Measurements from ENCODE around the gene LDB1.

The LDB1 gene

GRCh38 chr10:102112210-102112817 lies 7.9 kb downstream of the LDB1 start:
- H4K20me1 ChIP-seq = peaks cover 68 to 94% (median 70%) of the 10 kb centered on the region in 11 experiments
- H3K27ac ChIP-seq = peak overlapping the region in 5 of 11 experiments; percentile 17 to 97 (median 85); a peak in 2 of 22 replicates
- peaks cover 50 to 75% (median 64%) of the 10 kb centered on the region in 10 experiments for H3K4me1 ChIP-seq
- H3K27me3 ChIP-seq = no peaks in the 10 kb centered on the region
- H3K9me3 ChIP-seq (replicated peaks in 1 of 11) = no peaks in the 10 kb centered on the region
- H3K4me3 ChIP-seq = peak overlapping the region; percentile 86 to 95 (median 90); a peak in 16 of 20 replicates
- TF ChIP-seq Cebpa-rat (IDR thresholded peaks at IDR 0.05) = no peak
- peak overlapping the region; percentile 91 to 99 (median 97) for H3K4me2 ChIP-seq
- peak overlapping the region in 10 of 11 experiments; percentile 89 to 99 (median 96); a peak in 18 of 22 replicates for H3K9ac ChIP-seq
- H3K36me3 ChIP-seq = peaks cover 45 to 54% (median 48%) of the 10 kb centered on the region in 11 experiments

GRCh38 chr10:102111276-102111675 lies 8.9 kb downstream of the LDB1 start:
- H4K20me1 ChIP-seq = peaks cover 71 to 94% (median 80%) of the 10 kb centered on the region in 11 experiments

GRCh38 chr10:102109166-102110116 lies 10.7 kb downstream of the LDB1 start:
- no peaks in the 10 kb centered on the region for H3K27me3 ChIP-seq
- H3K4me3 ChIP-seq = no peak overlapping the region
- H3K9me3 ChIP-seq (replicated peaks in 1 of 11) = no peaks in the 10 kb centered on the region
- TF ChIP-seq Cebpa-rat (IDR thresholded peaks at IDR 0.05) = no peak
- H3K27ac ChIP-seq = no peak overlapping the region
- H3K4me2 ChIP-seq = peak overlapping the region in 1 of 11 experiments; percentile 10; a peak in 1 of 22 replicates
- peaks cover 73 to 94% (median 85%) of the 10 kb centered on the region in 11 experiments for H4K20me1 ChIP-seq
- H3K9ac ChIP-seq = peak overlapping the region in 1 of 11 experiments; percentile 12; a peak in 1 of 22 replicates
- H3K36me3 ChIP-seq = peaks cover 55 to 82% (median 71%) of the 10 kb centered on the region in 11 experiments
- peaks cover 54 to 80% (median 67%) of the 10 kb centered on the region in 10 experiments for H3K4me1 ChIP-seq

More at GRCh38 chr10:102111276-102111675, 8.9 kb downstream of the LDB1 start:
- Histone ChIP-seq H3K27me3 (no peaks in the 10 kb centered on the region), H3K4me1 (peaks cover 50 to 75% (median 62%) of the 10 kb centered on the region in 10 experiments), H3K4me3 (no peak overlapping the region), H3K36me3 (peaks cover 55 to 64% (median 58%) of the 10 kb centered on the region in 11 experiments), H3K9ac (no peak overlapping the region), H3K4me2 (0 out of 22 replicates have a peak overlapping the region, but pooled peaks of 1 of the 11 experiments have one; percentile 14), H3K9me3 (replicated peaks in 1 of 11) (no peaks in the 10 kb centered on the region), H3K27ac (0 out of 22 replicates have a peak overlapping the region, but pooled peaks of 1 of the 11 experiments have one; percentile 8)
- no peak for TF ChIP-seq Cebpa-rat (IDR thresholded peaks at IDR 0.05)

- no peak overlapping the region for H3K27ac ChIP-seq
- no peak for TF ChIP-seq Cebpa-rat (IDR thresholded peaks at IDR 0.05)
- peaks cover 51 to 81% (median 61%) of the 10 kb centered on the region in 11 experiments for H4K20me1 ChIP-seq
Measured at GRCh38 chr10:102106998-102107397, 13.2 kb downstream of the LDB1 start.

DNA sequence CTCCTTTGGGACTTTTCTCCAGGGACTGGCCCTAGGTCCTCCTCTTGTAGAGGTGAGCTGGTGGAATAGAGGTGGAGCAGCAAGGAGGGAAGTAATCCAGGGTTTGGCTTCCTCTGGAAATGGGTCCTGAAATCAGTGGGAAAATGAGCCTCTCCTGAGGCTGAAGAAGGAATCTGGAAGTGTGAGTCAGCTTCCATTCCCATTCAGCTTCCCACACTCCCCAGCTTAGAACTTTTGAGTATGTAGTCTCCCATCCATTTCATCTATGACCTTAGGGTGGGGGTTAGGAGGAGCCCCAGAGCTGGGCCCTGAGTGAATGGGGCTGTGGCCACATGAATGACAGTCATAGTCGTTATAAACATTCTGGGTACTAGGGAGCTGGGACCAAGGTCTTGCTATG lies 17.7 kb downstream of the LDB1 start:
- Histone ChIP-seq H3K9me3 (replicated peaks in 1 of 11) (no peaks in the 10 kb centered on the region), H3K9ac (no peak overlapping the region), H4K20me1 (peaks cover 8 to 35% (median 16%) of the 10 kb centered on the region in 11 experiments; a peak in 18 of 22 replicates), H3K27ac (no peak overlapping the region), H3K27me3 (no peaks in the 10 kb centered on the region), H3K4me1 (peaks cover 28 to 36% (median 32%) of the 10 kb centered on the region in 10 experiments), H3K4me3 (no peak overlapping the region), H3K4me2 (no peak overlapping the region), H3K36me3 (peaks cover 11 to 58% (median 34%) of the 10 kb centered on the region in 11 experiments)
- TF ChIP-seq Cebpa-rat (IDR thresholded peaks at IDR 0.05) = no peak

More at GRCh38 chr10:102106998-102107397, 13.2 kb downstream of the LDB1 start:
- Histone ChIP-seq H3K4me3 (no peak overlapping the region), H3K36me3 (peaks cover 55 to 99% (median 79%) of the 10 kb centered on the region in 11 experiments), H3K27me3 (no peaks in the 10 kb centered on the region), H3K4me1 (peaks cover 36 to 68% (median 52%) of the 10 kb centered on the region in 10 experiments), H3K9me3 (replicated peaks in 1 of 11) (no peaks in the 10 kb centered on the region), H3K9ac (no peak overlapping the region), H3K4me2 (peak overlapping the region in 5 of 11 experiments; percentile 12 to 25 (median 18); a peak in 2 of 22 replicates)

- peaks cover 0 to 22% (median 4%) of the 10 kb centered on the region in 11 experiments; a peak in 9 of 22 replicates for H4K20me1 ChIP-seq
- no peak for TF ChIP-seq Cebpa-rat (IDR thresholded peaks at IDR 0.05)
- no peak overlapping the region for H3K9ac ChIP-seq
- no peak overlapping the region for H3K4me3 ChIP-seq
- no peak overlapping the region for H3K27ac ChIP-seq
- H3K4me1 ChIP-seq = peaks cover 18 to 24% (median 20%) of the 10 kb centered on the region in 10 experiments; a peak in 19 of 20 replicates
- no peak overlapping the region for H3K4me2 ChIP-seq
- no peaks in the 10 kb centered on the region for H3K9me3 ChIP-seq (replicated peaks in 1 of 11)
- H3K36me3 ChIP-seq = peaks cover 0 to 46% (median 22%) of the 10 kb centered on the region in 11 experiments; a peak in 17 of 22 replicates
- H3K27me3 ChIP-seq = no peaks in the 10 kb centered on the region
Measured at GRCh38 chr10:102101152-102101551, 19.0 kb downstream of the LDB1 start.

DNA sequence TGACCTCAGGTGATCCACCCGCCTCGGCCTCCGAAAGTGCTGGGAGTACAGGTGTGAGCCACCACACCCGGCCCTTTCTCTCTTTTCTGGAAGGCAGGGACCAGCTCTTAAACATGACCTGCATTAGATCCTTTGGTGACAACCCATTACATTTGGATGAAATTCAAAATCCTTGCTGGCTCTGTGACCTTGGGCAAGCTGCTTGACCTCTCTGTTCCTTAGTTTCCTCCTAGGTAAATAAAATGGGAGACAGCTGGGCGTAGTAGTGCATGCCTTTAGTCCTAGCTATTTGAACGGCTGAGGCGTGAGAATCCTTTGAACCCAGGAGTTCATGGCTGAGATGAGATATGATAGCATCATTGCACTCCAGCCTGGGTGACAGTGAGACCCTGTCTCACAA lies 23.7 kb downstream of the LDB1 start:
- TF ChIP-seq Cebpa-rat (IDR thresholded peaks at IDR 0.05) = no peak
- no peaks in the 10 kb centered on the region for H3K27me3 ChIP-seq
- H4K20me1 ChIP-seq = no peaks in the 10 kb centered on the region

DNA sequence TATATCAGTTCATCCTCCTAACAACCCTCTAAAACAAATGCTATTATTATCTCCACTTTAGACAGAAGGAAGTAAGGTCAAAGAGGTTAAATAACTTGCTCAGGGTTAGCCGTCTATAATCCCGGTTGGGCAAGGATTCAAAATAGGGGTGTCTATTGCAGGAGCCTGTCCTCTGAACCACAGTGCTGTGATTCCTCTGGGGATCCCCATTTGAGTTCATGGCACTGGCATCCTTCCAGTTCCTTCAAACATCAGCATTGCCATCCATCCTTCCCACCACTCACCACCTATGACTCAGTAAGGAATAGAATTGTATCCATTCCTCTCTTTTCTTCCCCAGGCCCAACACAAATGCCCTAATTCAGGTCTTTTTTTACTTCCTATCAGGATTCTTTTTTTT lies 29.4 kb downstream of the LDB1 start:
- no peak overlapping the region for H3K27ac ChIP-seq

More for the DNA sequence above, 23.7 kb downstream of the LDB1 start:
- no peaks in the 10 kb centered on the region for H3K9me3 ChIP-seq (replicated peaks in 1 of 11)
- no peak overlapping the region for H3K4me2 ChIP-seq
- H3K4me1 ChIP-seq = no peaks in the 10 kb centered on the region
- no peak overlapping the region for H3K9ac ChIP-seq
- no peak overlapping the region for H3K27ac ChIP-seq
- no peak overlapping the region for H3K4me3 ChIP-seq
- H3K36me3 ChIP-seq = peaks cover 0 to 10% (median 0%) of the 10 kb centered on the region in 11 experiments; a peak in 7 of 22 replicates

More for the DNA sequence above, 29.4 kb downstream of the LDB1 start:
- H3K36me3 ChIP-seq = no peaks in the 10 kb centered on the region
- no peak overlapping the region for H3K4me2 ChIP-seq
- no peaks in the 10 kb centered on the region for H3K9me3 ChIP-seq (replicated peaks in 1 of 11)
- H4K20me1 ChIP-seq = no peaks in the 10 kb centered on the region
- TF ChIP-seq Cebpa-rat (IDR thresholded peaks at IDR 0.05) = no peak
- H3K4me1 ChIP-seq = peaks cover 0 to under 1% (median 0%) of the 10 kb centered on the region in 10 experiments; a peak in 2 of 20 replicates
- H3K9ac ChIP-seq = no peak overlapping the region
- H3K27me3 ChIP-seq = no peaks in the 10 kb centered on the region
- no peak overlapping the region for H3K4me3 ChIP-seq
